Activated CD4-positive, alpha-beta T cell treated with anti-CD3 and anti-CD28 coated beads for 48 hours (primary cell): ENCODE data around the gene KCNK13.
"Not testable (repeated sequence)": the region's sequence is repeated elsewhere in the genome, so short reads cannot be mapped to it uniquely, and the experiment has no call there.

ENCODE experiments used
- DNase-seq: peaks from one replicate; pipeline ENCODE4 v3.0.0-alpha.2; 2020

KCNK13 gene

GRCh38 chr14:90201344-90201743, 139.6 kb downstream of the KCNK13 start:
- DNase-seq: no peak

DNA sequence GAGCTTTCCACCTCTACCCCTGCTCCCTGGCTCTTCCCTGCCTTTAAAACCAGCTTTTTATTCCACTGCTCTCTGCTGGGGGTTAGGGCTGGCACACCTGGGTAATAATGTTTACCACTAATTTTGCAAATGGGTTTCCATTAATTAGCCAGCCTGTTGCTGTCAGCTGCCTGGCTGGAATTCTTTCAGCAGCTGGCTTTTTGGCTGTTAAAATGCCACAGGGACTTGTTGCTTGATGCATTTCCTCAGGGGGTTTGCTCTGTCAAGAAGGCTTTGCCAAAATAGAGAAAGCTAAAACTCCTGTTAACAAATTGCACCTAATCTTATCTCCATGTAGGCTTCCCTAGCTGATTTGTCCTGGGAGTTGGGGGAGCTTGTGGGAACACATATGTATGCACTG, 142.7 kb downstream of the KCNK13 start:
- DNase-seq: no peak

DNA sequence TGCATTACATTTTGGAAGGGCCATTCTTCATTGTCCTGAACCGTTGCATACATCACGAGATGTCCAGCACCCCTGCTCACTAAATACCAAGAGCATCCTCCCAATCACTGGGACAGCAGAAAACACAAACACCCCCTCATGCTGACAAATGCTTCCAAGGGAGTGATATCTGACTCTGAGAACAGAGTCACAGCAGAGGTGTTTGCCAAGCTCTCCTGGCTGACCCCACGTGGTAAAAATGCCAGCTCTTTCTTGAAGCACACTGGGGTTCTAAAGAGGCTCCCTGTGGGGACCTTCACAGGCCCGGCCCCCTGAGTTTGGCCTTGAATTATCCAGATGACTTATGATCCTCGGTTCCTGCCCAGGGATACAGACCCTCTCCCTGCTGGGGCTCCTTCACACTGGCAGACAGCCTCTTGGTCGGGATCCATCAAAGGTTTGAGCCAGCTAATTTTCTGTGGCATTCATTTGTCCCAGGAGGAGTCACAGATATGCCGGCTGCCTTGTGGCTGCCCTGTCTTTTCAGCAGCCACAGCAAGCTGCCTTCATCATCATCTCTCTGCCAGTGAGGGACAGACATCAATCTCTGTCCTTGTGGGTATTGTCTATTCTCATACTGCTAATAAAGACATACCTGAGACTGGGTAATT, 151.4 kb downstream of the KCNK13 start:
- DNase-seq: no peak

GRCh38 chr14:90228478-90228877, 166.7 kb downstream of the KCNK13 start:
- no peak for DNase-seq

- DNase-seq: not testable (repeated sequence)
Measured at GRCh38 chr14:90229942-90230341, 168.1 kb downstream of the KCNK13 start.
